ENCODE results near the gene RETN.

Gene RETN

DNA sequence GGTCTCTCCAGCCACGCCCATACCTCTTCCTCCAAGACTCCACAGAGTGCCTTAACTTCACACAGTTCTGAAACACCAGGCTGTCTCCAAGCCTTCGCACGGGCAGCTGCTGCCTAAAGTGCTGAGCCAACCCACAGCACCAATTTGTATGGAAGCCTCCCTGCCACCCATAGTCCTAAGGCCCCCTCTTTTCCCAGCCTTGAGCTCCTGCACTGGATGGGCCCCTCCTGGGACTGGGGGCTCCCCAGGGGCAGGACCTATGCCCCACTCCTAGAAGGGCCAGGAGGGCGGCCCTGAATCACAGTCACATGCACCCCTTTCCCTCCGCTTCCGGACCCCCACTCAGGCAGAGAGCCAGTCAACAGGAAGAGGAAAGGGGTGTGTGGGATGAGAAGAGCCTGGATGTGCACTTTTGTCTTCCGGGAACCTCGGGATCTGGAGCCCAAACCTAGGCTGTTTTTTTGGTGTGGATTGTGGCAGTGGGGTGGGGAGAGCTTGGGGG, 38.2 kb downstream of the RETN start:
- H3K4me1 ChIP-seq (ENCODE audit: insufficient read depth, low read length) = no peaks in the 10 kb centered on the region
- no peaks in the 10 kb centered on the region for H3K9me3 ChIP-seq (ENCODE audit: insufficient read depth, low read depth, low read length)
- H3K4me3 ChIP-seq (ENCODE audit: low read length) = no peak overlapping the region
- no peak overlapping the region for H3K9ac ChIP-seq (ENCODE audit: low read depth, low read length)
- H3K36me3 ChIP-seq (ENCODE audit: insufficient read depth, low read depth, low read length) = no peaks in the 10 kb centered on the region
- H3K27ac ChIP-seq (ENCODE audit: low read length) = no peak overlapping the region
- no peaks in the 10 kb centered on the region for H3K27me3 ChIP-seq (ENCODE audit: insufficient read depth, low read length)

DNA sequence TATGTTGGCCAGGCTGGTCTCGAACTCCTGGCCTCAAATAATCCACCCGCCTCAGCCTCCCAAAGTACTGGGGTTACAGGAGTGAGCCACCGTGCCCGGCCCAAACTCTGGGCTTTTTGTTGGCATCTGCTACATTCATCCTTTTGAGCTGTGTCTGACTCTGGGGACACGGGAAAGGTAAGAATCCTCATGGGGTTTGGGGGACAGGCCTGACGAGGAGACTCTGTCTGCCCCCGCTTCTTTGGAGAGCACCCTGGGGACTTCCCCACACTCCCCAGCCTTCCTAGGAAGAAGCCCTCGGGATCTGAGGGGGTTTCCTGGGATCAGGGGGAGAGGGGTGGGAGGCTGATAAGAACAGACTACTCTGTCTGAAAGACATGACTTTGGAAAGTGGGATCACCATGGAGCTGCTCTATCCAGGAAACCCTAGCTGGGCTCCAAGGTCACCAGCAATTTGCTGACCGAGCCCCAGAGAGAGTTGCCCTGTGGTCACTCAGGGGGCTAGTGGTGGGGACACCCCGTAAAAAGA, 41.1 kb downstream of the RETN start:
- no peak overlapping the region for H3K4me3 ChIP-seq (ENCODE audit: low read length)
- H3K27ac ChIP-seq (ENCODE audit: low read length) = no peak overlapping the region
- no peaks in the 10 kb centered on the region for H3K4me1 ChIP-seq (ENCODE audit: insufficient read depth, low read length)

DNA sequence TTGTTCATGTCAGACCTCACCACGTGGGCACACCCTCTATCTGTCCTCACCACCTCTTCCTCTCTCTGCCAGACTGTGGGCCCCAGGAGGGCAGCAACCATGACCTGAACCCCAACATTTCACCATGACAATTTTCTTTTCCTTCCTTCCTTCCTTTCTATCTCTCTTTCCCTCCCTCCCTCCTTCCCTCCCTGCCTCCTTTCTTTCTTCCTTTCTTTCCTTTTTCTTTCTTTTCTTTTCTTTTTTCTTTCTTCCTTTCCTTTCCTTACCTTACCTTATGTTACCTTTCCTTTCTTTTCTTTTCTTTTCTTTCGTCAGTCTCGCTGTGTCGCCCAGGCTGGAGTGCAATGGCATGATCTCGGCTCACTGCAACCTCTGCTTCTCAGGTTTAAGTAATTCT, 41.8 kb downstream of the RETN start:
- H3K9me3 ChIP-seq (ENCODE audit: insufficient read depth, low read depth, low read length) = no peaks in the 10 kb centered on the region
- H3K9ac ChIP-seq (ENCODE audit: low read depth, low read length) = no peak overlapping the region
- H3K4me3 ChIP-seq (ENCODE audit: low read length) = no peak overlapping the region
- no peaks in the 10 kb centered on the region for H3K4me1 ChIP-seq (ENCODE audit: insufficient read depth, low read length)
- no peaks in the 10 kb centered on the region for H3K36me3 ChIP-seq (ENCODE audit: insufficient read depth, low read depth, low read length)
- no peak overlapping the region for H3K27ac ChIP-seq (ENCODE audit: low read length)
- no peaks in the 10 kb centered on the region for H3K27me3 ChIP-seq (ENCODE audit: insufficient read depth, low read length)

More for the DNA sequence above, 41.1 kb downstream of the RETN start:
- H3K9ac ChIP-seq (ENCODE audit: low read depth, low read length) = no peak overlapping the region
- no peaks in the 10 kb centered on the region for H3K36me3 ChIP-seq (ENCODE audit: insufficient read depth, low read depth, low read length)
- H3K27me3 ChIP-seq (ENCODE audit: insufficient read depth, low read length) = no peaks in the 10 kb centered on the region
- no peaks in the 10 kb centered on the region for H3K9me3 ChIP-seq (ENCODE audit: insufficient read depth, low read depth, low read length)

DNA sequence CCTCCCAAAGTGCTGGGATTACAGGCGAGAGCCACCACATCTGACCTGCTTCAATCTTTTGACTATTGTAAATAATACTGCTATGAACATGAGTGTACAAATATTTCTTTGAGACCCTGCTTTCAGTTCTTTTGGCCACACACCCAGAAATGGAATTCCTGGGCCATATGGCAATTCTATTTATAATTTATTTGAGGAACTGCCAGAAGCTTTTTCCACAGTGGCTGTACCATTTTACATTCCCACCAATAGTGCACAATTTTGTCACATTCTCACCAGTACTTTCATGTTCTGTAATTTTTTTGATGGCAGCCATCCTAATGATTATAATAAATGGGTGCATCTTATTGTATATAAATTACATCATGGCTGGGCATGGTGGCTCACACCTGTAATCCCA, 46.8 kb downstream of the RETN start:
- no peaks in the 10 kb centered on the region for H3K4me1 ChIP-seq (ENCODE audit: insufficient read depth, low read length)
- no peak overlapping the region for H3K9ac ChIP-seq (ENCODE audit: low read depth, low read length)
- no peak overlapping the region for H3K4me3 ChIP-seq (ENCODE audit: low read length)
- H3K27me3 ChIP-seq (ENCODE audit: insufficient read depth, low read length) = no peaks in the 10 kb centered on the region
- no peaks in the 10 kb centered on the region for H3K9me3 ChIP-seq (ENCODE audit: insufficient read depth, low read depth, low read length)
- no peak overlapping the region for H3K27ac ChIP-seq (ENCODE audit: low read length)
- H3K36me3 ChIP-seq (ENCODE audit: insufficient read depth, low read depth, low read length) = no peaks in the 10 kb centered on the region

DNA sequence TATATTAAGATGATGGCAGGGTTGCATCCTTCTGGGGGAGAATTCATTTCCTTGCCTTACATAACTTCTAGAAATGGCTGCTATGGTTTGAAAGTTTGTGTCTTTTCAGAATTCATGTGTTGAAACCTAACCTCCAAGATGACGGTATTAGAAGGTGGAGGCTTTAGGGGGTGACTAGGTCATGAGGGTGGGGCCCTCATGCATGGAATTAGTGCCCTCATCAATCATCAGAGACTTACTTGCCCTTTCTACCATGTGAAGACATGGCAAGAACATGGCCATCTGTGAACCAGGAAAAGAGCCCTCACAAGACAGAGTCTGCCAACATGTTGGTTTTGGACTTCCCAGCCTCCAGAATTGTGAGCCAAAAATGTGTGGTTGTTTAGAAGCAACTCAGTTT, 47.9 kb downstream of the RETN start:
- no peak overlapping the region for H3K9ac ChIP-seq (ENCODE audit: low read depth, low read length)
- H3K36me3 ChIP-seq (ENCODE audit: insufficient read depth, low read depth, low read length) = no peaks in the 10 kb centered on the region
- H3K4me1 ChIP-seq (ENCODE audit: insufficient read depth, low read length) = no peaks in the 10 kb centered on the region
- H3K9me3 ChIP-seq (ENCODE audit: insufficient read depth, low read depth, low read length) = no peaks in the 10 kb centered on the region
- no peak overlapping the region for H3K4me3 ChIP-seq (ENCODE audit: low read length)
- no peak overlapping the region for H3K27ac ChIP-seq (ENCODE audit: low read length)
- H3K27me3 ChIP-seq (ENCODE audit: insufficient read depth, low read length) = no peaks in the 10 kb centered on the region

DNA sequence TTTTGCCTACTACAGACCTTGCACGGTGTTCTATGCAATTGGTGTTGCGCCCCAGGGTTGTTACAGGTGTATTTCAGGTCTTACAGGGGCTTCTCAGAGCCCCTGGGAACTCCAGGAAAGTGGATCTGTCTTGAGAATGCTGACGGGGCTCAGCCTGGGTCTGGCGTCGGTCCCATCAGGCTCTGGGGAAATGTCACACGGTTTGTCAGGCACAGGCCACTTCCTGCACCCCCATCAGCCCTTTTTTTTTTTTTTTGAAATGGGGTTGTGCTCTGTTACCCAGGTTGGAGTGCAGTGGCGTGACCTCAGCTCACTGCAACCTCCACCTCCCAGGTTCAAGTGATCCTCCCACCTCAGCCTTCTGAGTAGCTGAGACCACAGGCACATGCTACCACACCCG, 49.8 kb downstream of the RETN start:
- Histone ChIP-seq H3K9ac (ENCODE audit: low read depth, low read length) (no peak overlapping the region), H3K27me3 (ENCODE audit: insufficient read depth, low read length) (no peaks in the 10 kb centered on the region; the same call in 1 of the 2 replicates), H3K27ac (ENCODE audit: low read length) (no peak overlapping the region), H3K4me1 (ENCODE audit: insufficient read depth, low read length) (no peaks in the 10 kb centered on the region), H3K9me3 (ENCODE audit: insufficient read depth, low read depth, low read length) (no peaks in the 10 kb centered on the region), H3K4me3 (ENCODE audit: low read length) (no peak overlapping the region), H3K36me3 (ENCODE audit: insufficient read depth, low read depth, low read length) (no peaks in the 10 kb centered on the region)

Data from iPS-20b (cell line).